IMR-90 (cell line): ENCODE measurements around the gene TMED10. TPM values are rescaled to one million over a fixed set of nuclear protein-coding genes. Genes with fewer than 3 reads are reported as not detected.

Source experiments
- ATAC-seq: fragments of 200-7000 bp; cut with Tn5 transposase; 2 replicates; pipeline ENCODE4 v1.9.1; 2020; ENCODE audit warnings: low read depth, mild to moderate bottlenecking, moderate library complexity
- BruUV-seq: library from RNA; stranded (reverse); fragments of 400-500 nt; replicated peaks from 2 replicates; lab custom pipeline; 2021; lab: Mats Ljungman, UMichigan
- CTCF ChIA-PET: fragments of 300-600 bp; formaldehyde crosslinking; extraction: SDS; loops from one replicate; lab custom pipeline; 2021; ENCODE audit warnings: antibody characterized with exemption; lab: Yijun Ruan, JAX
- POLR2A ChIA-PET: fragments of 300-600 bp; sonication (Branson Sonifier 250); formaldehyde crosslinking; loops from one replicate; lab custom pipeline; 2022; ENCODE audit warnings: antibody characterized with exemption; ENCODE audit not compliant: unreplicated experiment; lab: Charles Lee
- DNase-seq: peaks from one replicate; pipeline ENCODE4 v3.0.0; 2013
- H2AFZ ChIP-seq: replicated peaks from 2 replicates; pipeline ENCODE3; 2013; ENCODE audit warnings: low read length, mild to moderate bottlenecking; ENCODE audit not compliant: poor library complexity
- H2AK5ac ChIP-seq: 2 replicates; pipeline ENCODE4 v1.6.1; 2013; ENCODE audit warnings: low read depth, low read length, inconsistent platforms
- H2AK9ac ChIP-seq: replicated peaks from 2 replicates; pipeline ENCODE3; 2013; ENCODE audit warnings: mild to moderate bottlenecking, low read depth, low read length, moderate library complexity; ENCODE audit not compliant: poor library complexity
- H2BK120ac ChIP-seq: 2 replicates; pipeline ENCODE4 v1.6.1; 2013; ENCODE audit warnings: low read depth, low read length, inconsistent platforms
- H2BK15ac ChIP-seq: 3 replicates; pipeline ENCODE4 v1.6.1; 2013; ENCODE audit warnings: low read depth, low read length, inconsistent platforms
- H2BK20ac ChIP-seq: 2 replicates; pipeline ENCODE4 v1.6.1; 2013; ENCODE audit warnings: low read depth, mild to moderate bottlenecking, inconsistent platforms, low read length, moderate library complexity
- H2BK5ac ChIP-seq: 2 replicates; pipeline ENCODE4 v1.6.1; 2013; ENCODE audit warnings: mild to moderate bottlenecking, low read depth, low read length, inconsistent platforms; ENCODE audit not compliant: poor library complexity, severe bottlenecking
- H3K14ac ChIP-seq: replicated peaks from 2 replicates; pipeline ENCODE4 v1.6.1; 2013; ENCODE audit warnings: low read depth, low read length, inconsistent platforms
- H3K18ac ChIP-seq: 2 replicates; pipeline ENCODE4 v1.6.1; 2013; ENCODE audit warnings: low read depth, low read length, control low read depth
- H3K23ac ChIP-seq: 2 replicates; pipeline ENCODE4 v1.6.1; 2013; ENCODE audit warnings: low read depth, low read length, inconsistent platforms
- H3K27ac ChIP-seq: 2 replicates; pipeline ENCODE4 v1.5.1; 2013; ENCODE audit warnings: mild to moderate bottlenecking, control low read depth, low read length; ENCODE audit not compliant: insufficient read depth
- H3K27me3 ChIP-seq: 2 replicates; pipeline ENCODE4 v1.6.1; 2013; ENCODE audit warnings: low read length; ENCODE audit not compliant: control insufficient read depth, insufficient read depth
- H3K36me3 ChIP-seq: 2 replicates; pipeline ENCODE4 v1.6.1; 2013; ENCODE audit warnings: low read length, mixed read lengths; ENCODE audit not compliant: control insufficient read depth, insufficient read depth
- H3K4ac ChIP-seq: 2 replicates; pipeline ENCODE4 v1.6.1; 2013; ENCODE audit warnings: low read depth, low read length, inconsistent platforms
- H3K4me1 ChIP-seq: 2 replicates; pipeline ENCODE4 v1.6.1; 2013; ENCODE audit warnings: low read length, mixed read lengths; ENCODE audit not compliant: control insufficient read depth, insufficient read depth
- H3K4me2 ChIP-seq: 2 replicates; pipeline ENCODE4 v1.6.1; 2013; ENCODE audit warnings: low read depth, mild to moderate bottlenecking, control low read depth, low read length, moderate library complexity
- H3K4me3 ChIP-seq: 2 replicates; pipeline ENCODE4 v1.5.1; 2013; ENCODE audit warnings: low read depth, mild to moderate bottlenecking, control low read depth, low read length, moderate library complexity; ENCODE audit not compliant: insufficient read depth
- H3K56ac ChIP-seq: 2 replicates; pipeline ENCODE4 v1.6.1; 2013; ENCODE audit warnings: low read length, inconsistent platforms; ENCODE audit not compliant: insufficient read depth; ENCODE audit errors: extremely low read depth
- H3K79me1 ChIP-seq, 2 experiments: 2 replicates each; pipeline ENCODE4 v1.6.1; 2013; ENCODE audit warnings: low read length in 2 of 2, inconsistent platforms in 1 of 2, low read depth in 1 of 2
- H3K9ac ChIP-seq: 2 replicates; pipeline ENCODE4 v1.6.1; 2013; ENCODE audit warnings: low read depth, low read length, control low read depth
- H3K9me1 ChIP-seq: 2 replicates; pipeline ENCODE4 v1.6.1; 2013; ENCODE audit warnings: low read length, inconsistent platforms; ENCODE audit not compliant: insufficient read depth
- H3K9me3 ChIP-seq: 2 replicates; pipeline ENCODE4 v1.6.1; 2013; ENCODE audit warnings: low read length; ENCODE audit not compliant: control insufficient read depth, insufficient read depth
- H4K20me1 ChIP-seq: 2 replicates; pipeline ENCODE4 v1.6.1; 2013; ENCODE audit warnings: low read length, inconsistent platforms; ENCODE audit not compliant: insufficient read depth
- H4K5ac ChIP-seq: 2 replicates; pipeline ENCODE4 v1.6.1; 2013; ENCODE audit warnings: mild to moderate bottlenecking, low read depth, low read length, control low read depth
- H4K8ac ChIP-seq, 2 experiments: 2 replicates each; pipeline ENCODE4 v1.6.1; 2013; ENCODE audit warnings: low read depth in 2 of 2, low read length in 2 of 2, control low read depth in 1 of 2, inconsistent platforms in 1 of 2
- H4K91ac ChIP-seq: 2 replicates; pipeline ENCODE4 v1.6.1; 2013; ENCODE audit warnings: low read depth, low read length, inconsistent platforms; ENCODE audit not compliant: insufficient read depth
- BHLHE40 ChIP-seq: fragments of 150-350 bp; IDR thresholded peaks from 2 replicates; pipeline ENCODE4 v1.6.1; 2016; ENCODE audit warnings: mild to moderate bottlenecking, low read depth, low read length
- CEBPB ChIP-seq: IDR thresholded peaks from 2 replicates; pipeline ENCODE4 v1.6.1; 2012; ENCODE audit warnings: low read depth, low read length, improper control_type of control experiment
- CHD1 ChIP-seq: IDR thresholded peaks from 2 replicates; pipeline ENCODE4 v1.6.1; 2012; ENCODE audit warnings: low read depth, low read length, improper control_type of control experiment
- CTCF ChIP-seq: conservative IDR thresholded peaks from 2 replicates; pipeline ENCODE4 v1.5.1; 2012; ENCODE audit warnings: mild to moderate bottlenecking, low read depth, low read length, improper control_type of control experiment
- ELK1 ChIP-seq: fragments of 150-350 bp; IDR thresholded peaks from 2 replicates; pipeline ENCODE4 v1.6.1; 2016; ENCODE audit warnings: low read depth, mild to moderate bottlenecking, low read length, moderate library complexity, borderline replicate concordance
- FOS ChIP-seq: fragments of 150-350 bp; IDR thresholded peaks from 2 replicates; pipeline ENCODE4 v1.6.1; 2016; ENCODE audit warnings: low read depth, low read length
- MAFK ChIP-seq: IDR thresholded peaks from 2 replicates; pipeline ENCODE4 v1.6.1; 2012; ENCODE audit warnings: low read depth, low read length, improper control_type of control experiment
- MAZ ChIP-seq: IDR thresholded peaks from 2 replicates; pipeline ENCODE4 v1.6.1; 2012; ENCODE audit warnings: low read depth, mild to moderate bottlenecking, low read length, improper control_type of control experiment, moderate library complexity, borderline replicate concordance
- MXI1 ChIP-seq: IDR thresholded peaks from 2 replicates; pipeline ENCODE4 v1.6.1; 2012; ENCODE audit warnings: low read depth, mild to moderate bottlenecking, low read length, moderate library complexity, borderline replicate concordance
- NFE2L2 ChIP-seq: fragments of 150-350 bp; IDR thresholded peaks from 2 replicates; pipeline ENCODE4 v1.6.1; 2016; ENCODE audit warnings: low read depth, mild to moderate bottlenecking, low read length
- POLR2A ChIP-seq: IDR thresholded peaks from 2 replicates; pipeline ENCODE4 v1.6.1; 2012; ENCODE audit warnings: mild to moderate bottlenecking, low read depth, low read length
- RAD21 ChIP-seq: IDR thresholded peaks from 2 replicates; pipeline ENCODE4 v1.6.1; 2012; ENCODE audit warnings: low read length, improper control_type of control experiment
- RCOR1 ChIP-seq: IDR thresholded peaks from 2 replicates; pipeline ENCODE4 v1.6.1; 2012; ENCODE audit warnings: mild to moderate bottlenecking, low read length, improper control_type of control experiment; ENCODE audit not compliant: insufficient replicate concordance
- RFX5 ChIP-seq: IDR thresholded peaks from 2 replicates; pipeline ENCODE4 v1.8.0; 2012; ENCODE audit warnings: low read depth, mild to moderate bottlenecking, low read length, moderate library complexity
- SMC3 ChIP-seq: fragments of 150-350 bp; IDR thresholded peaks from 2 replicates; pipeline ENCODE4 v1.6.1; 2016; ENCODE audit warnings: low read depth, mild to moderate bottlenecking, antibody characterized with exemption, low read length, moderate library complexity
- USF2 ChIP-seq: fragments of 150-350 bp; IDR thresholded peaks from 2 replicates; pipeline ENCODE4 v1.6.1; 2017; ENCODE audit warnings: mild to moderate bottlenecking, antibody characterized with exemption, low read length, low read depth
- WGBS, 2 experiments: methylation state at CpG; one replicate each; pipeline versions ENCODE4 v1.1.5 to v1.1.7; 2013; ENCODE audit warnings: missing lambda C conversion rate in 2 of 2; ENCODE audit not compliant: insufficient read length in 1 of 2; ENCODE audit errors: extremely low coverage in 2 of 2; 5-methylcytosine and 5-hydroxymethylcytosine counted together
- dilution Hi-C: fragments of 300-500 bp; cut with HindIII; formaldehyde crosslinking; loops from one replicate; pipeline ENCODE4 v1.14.3; 2018; ENCODE audit warnings: low sequenced_read_pairs; ENCODE audit not compliant: unreplicated experiment
- in situ Hi-C: fragments of 300-500 bp; cut with MboI; formaldehyde crosslinking; loops from 3 replicates; pipeline ENCODE4 v1.14.3; 2019; ENCODE audit warnings: low sequenced_read_pairs, inconsistent platforms, mixed read lengths
- intact Hi-C: fragments of 100-400 bp; cut with micrococcal nuclease; formaldehyde crosslinking; loops from 2 replicates; pipeline ENCODE4 v1.10.0; 2022
- polyA plus RNA-seq, 3 experiments: library from polyadenylated mRNA; depleted of rRNA; stranded (reverse); fragments of >200 nt; gene quantifications; 2 replicates each; pipeline ENCODE4 v1.2.3, GENCODE V29; 2012; ENCODE audit warnings: low replicate concordance in 1 of 3
- total RNA-seq: library from RNA; depleted of rRNA; stranded (reverse); fragments of >200 nt; gene quantifications from 2 replicates; pipeline ENCODE4 v1.2.3, GENCODE V29; 2012

TMED10 gene
- total and polyA plus RNA-seq, 2 of the 4 experiments (the other 2 are of a cell fraction) = 254 to 441 TPM

GRCh38 chr14:75128596-75128990 is 47.8 kb downstream of the TMED10 start:
- Histone ChIP-seq H3K14ac (no peak overlapping the region), H3K56ac (no peak overlapping the region), H4K8ac (no peak overlapping the region), H3K4me1 (peaks cover 5% of the 10 kb centered on the region; the same call in 1 of the 2 replicates), H4K20me1 (no peaks in the 10 kb centered on the region), H2BK15ac (no peak overlapping the region), H3K4ac (no peak overlapping the region), H4K5ac (no peak overlapping the region), H3K9ac (no peak overlapping the region), H2BK5ac (no peak overlapping the region), H2BK120ac (no peak overlapping the region), H3K27me3 (no peaks in the 10 kb centered on the region), H3K23ac (no peak overlapping the region), H3K9me1 (peaks cover 3% of the 10 kb centered on the region; the same call in 1 of the 2 replicates), H2AK9ac (no peak overlapping the region), H3K4me3 (no peak overlapping the region), H3K79me1 (peaks cover 20 to 34% of the 10 kb centered on the region in 2 experiments), H3K9me3 (no peaks in the 10 kb centered on the region), H4K91ac (no peak overlapping the region), H2BK20ac (no peak overlapping the region), H2AK5ac (no peak overlapping the region), H2AFZ (no peak overlapping the region), H3K4me2 (no peak overlapping the region), H3K27ac (no peak overlapping the region), H3K36me3 (peaks cover 2% of the 10 kb centered on the region; the same call in 1 of the 2 replicates), H3K18ac (no peak overlapping the region)
- WGBS, 2 experiments = no CpG with 5 or more reads among the region's 5 CpGs
- ChIA-PET CTCF (interaction anchor here (1.0 kb wide), 1 partner anchor 175 kb away, joined by 3 read pairs; no protein-coding TSS in a partner anchor), POLR2A (no interaction called here)
- ATAC-seq (no peak), DNase-seq (no peak)
- TF ChIP-seq MXI1 (no peak), MAZ (no peak), MAFK (no peak), SMC3 (no peak), CTCF (no peak), RFX5 (no peak), CHD1 (no peak), FOS (no peak), RAD21 (no peak), USF2 (no peak), ELK1 (no peak), BHLHE40 (no peak), CEBPB (no peak), POLR2A (no peak), RCOR1 (no peak), NFE2L2 (no peak)
- intact Hi-C loops (no loop called here), dilution Hi-C loops (loop anchor here (25.0 kb wide), 1 partner anchor 184 kb away; no protein-coding TSS in a partner anchor), in situ Hi-C loops (no loop called here)
- BruUV-seq = no TSS peak
